Activated naive CD4-positive, alpha-beta T cell treated with anti-CD3 and anti-CD28 coated beads for 36 hours (primary cell): ENCODE data around the gene RNF8. TPM values are rescaled to one million over a fixed set of nuclear protein-coding genes. Genes with fewer than 3 reads are reported as not detected.
"Not testable (repeated sequence)": the region's sequence is repeated elsewhere in the genome, so short reads cannot be mapped to it uniquely, and the experiment has no call there.

Experiments used
- CTCF ChIA-PET: fragments of 350-600 bp; sonication (Branson Sonifier 250); formaldehyde crosslinking; loops from one replicate; lab custom pipeline; 2021; ENCODE audit warnings: antibody characterized with exemption; lab: Charles Lee
- DNase-seq: peaks from one replicate; pipeline ENCODE4 v3.0.0-alpha.2; 2020
- H3K27ac Mint-ChIP-seq: one replicate; pipeline ENCODE4 v1.8.0; 2021; ENCODE audit warnings: mild to moderate bottlenecking, mixed read lengths
- H3K27me3 Mint-ChIP-seq: one replicate; pipeline ENCODE4 v1.8.0; 2021; ENCODE audit warnings: low read depth, mixed read lengths
- H3K36me3 Mint-ChIP-seq: one replicate; pipeline ENCODE4 v1.8.0; 2021; ENCODE audit warnings: low read depth, mixed read lengths
- H3K4me1 Mint-ChIP-seq: one replicate; pipeline ENCODE4 v1.8.0; 2021; ENCODE audit warnings: low read depth, mixed read lengths
- H3K4me3 Mint-ChIP-seq: one replicate; pipeline ENCODE4 v1.8.0; 2021; ENCODE audit warnings: mild to moderate bottlenecking, moderate library complexity, mixed read lengths
- H3K9me3 Mint-ChIP-seq: one replicate; pipeline ENCODE4 v1.8.0; 2021; ENCODE audit warnings: mixed read lengths
- intact Hi-C: fragments of 100-400 bp; cut with micrococcal nuclease; formaldehyde crosslinking; loops from one replicate; pipeline ENCODE4 v1.15.1; 2023
- total RNA-seq, 2 experiments: library from RNA; stranded (reverse); gene quantifications; one replicate each; pipeline ENCODE4 v1.2.3, GENCODE V29; 2021

RNF8 gene, protein sequence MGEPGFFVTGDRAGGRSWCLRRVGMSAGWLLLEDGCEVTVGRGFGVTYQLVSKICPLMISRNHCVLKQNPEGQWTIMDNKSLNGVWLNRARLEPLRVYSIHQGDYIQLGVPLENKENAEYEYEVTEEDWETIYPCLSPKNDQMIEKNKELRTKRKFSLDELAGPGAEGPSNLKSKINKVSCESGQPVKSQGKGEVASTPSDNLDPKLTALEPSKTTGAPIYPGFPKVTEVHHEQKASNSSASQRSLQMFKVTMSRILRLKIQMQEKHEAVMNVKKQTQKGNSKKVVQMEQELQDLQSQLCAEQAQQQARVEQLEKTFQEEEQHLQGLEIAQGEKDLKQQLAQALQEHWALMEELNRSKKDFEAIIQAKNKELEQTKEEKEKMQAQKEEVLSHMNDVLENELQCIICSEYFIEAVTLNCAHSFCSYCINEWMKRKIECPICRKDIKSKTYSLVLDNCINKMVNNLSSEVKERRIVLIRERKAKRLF
- 10 to 100 TPM; 18.6 to 19.4 TPM for total RNA-seq

DNA sequence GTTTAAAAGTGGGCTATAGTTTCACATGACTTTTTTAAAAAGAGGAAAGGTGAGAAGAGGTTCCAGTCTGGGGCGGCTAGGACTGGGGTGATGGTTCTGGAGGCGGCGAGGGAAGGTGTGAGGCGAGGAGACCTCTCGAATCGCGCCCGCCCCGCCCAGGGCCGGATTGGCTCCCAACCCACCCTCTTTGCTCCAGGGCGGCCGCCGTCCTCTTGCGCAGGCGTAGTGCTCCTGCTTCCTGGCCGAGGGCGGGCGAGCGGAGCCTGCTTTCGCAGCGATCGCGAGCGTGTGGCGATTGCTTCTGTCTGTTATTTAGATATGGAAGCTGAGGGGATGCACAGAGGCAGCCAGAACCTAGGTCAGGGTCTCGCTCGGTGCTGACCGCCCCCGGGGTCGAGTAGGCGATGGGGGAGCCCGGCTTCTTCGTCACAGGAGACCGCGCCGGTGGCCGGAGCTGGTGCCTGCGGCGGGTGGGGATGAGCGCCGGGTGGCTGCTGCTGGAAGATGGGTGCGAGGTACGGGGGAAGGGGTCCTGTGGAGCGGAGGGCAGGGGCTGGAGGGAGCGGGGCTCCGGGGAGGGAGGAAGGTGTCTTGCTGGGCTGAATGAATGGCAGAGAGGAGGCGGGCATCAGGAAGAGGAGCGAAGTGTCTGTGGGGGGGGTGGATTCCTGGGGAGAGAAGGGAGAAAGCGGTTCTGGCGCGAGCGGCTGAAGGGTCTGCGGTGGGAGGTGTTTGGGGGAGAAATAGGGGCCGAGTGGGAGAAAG is at the start of gene RNF8:
Gene RNF8 (plus strand): TSS at position 223 of the 765 bp plus-strand sequence. CDS start 182 bp downstream, at position 405.
- intact Hi-C loops, result loop anchor here (1.0 to 2.0 kb wide), 2 partner anchors 29 to 80 kb away; no protein-coding TSS in a partner anchor
- no peaks in the 10 kb centered on the region for H3K9me3 Mint-ChIP-seq
- peak; percentile 95 for DNase-seq
- peaks cover 24% of the 10 kb centered on the region for H3K4me1 Mint-ChIP-seq
- H3K36me3 Mint-ChIP-seq, result no peaks in the 10 kb centered on the region
- CTCF ChIA-PET, result no interaction called here
- peak within 1 kb of the TSS; percentile 92 for H3K4me3 Mint-ChIP-seq
- H3K27ac Mint-ChIP-seq, result peak within 1 kb of the TSS; percentile 70
- H3K27me3 Mint-ChIP-seq, result no peaks in the 10 kb centered on the region

DNA sequence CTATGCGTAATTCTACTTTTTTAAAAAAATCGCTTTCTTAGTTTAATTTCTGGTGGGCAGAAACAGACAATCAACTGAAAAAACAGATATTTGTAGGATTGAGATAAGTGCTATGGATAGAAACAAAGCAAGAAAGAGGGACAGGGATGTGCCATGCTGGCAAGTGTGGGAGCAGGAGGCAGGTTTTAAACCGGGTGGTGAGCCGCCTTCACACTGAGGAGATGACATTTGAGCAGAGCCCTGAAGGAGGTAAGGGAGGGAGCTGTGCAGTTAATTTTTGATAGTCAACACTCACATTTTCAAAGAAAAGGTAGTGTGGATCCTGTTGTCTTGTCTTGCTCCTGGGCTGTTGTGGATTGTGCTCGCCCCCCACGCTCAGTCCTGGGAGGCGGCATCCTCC is 49.0 kb upstream of the RNF8 start:
- no peak overlapping the region for H3K4me3 Mint-ChIP-seq
- H3K36me3 Mint-ChIP-seq, result peaks cover 13% of the 10 kb centered on the region
- H3K27me3 Mint-ChIP-seq, result no peaks in the 10 kb centered on the region
- CTCF ChIA-PET, result interaction anchor here (0.8 kb wide), 1 partner anchor 21 kb away, joined by 4 read pairs; no protein-coding TSS in a partner anchor
- no peak overlapping the region for H3K27ac Mint-ChIP-seq
- H3K9me3 Mint-ChIP-seq, result no peaks in the 10 kb centered on the region
- intact Hi-C loops, result no loop called here
- no peaks in the 10 kb centered on the region for H3K4me1 Mint-ChIP-seq
- no peak for DNase-seq

DNA sequence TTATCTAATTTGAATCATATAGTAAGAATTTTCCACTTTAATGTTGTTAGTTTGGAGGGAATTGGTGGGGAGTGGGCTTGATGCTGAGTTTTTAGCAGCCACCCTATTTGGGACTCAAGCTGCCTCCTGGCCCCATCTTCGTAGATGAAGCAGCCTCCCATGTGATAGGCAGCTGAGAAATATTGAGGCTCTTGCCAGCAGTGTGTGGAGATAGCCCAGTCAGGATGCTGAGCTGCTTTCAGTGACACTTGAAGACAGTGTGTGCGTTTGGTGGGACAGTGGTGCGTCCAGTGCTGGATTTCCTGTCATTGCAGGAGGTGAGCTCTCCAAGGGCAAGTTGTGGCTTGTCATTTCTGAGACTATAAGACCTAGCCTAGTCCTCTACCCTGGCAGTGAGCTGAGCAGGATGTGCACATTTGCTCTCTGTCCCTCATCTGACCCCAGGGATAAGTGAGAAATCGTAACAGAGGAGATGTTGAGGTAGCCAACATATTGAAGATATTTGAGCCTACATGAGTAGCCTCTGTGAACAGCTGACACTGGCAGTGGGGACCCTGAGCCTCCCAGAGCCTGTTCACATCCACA is 47.9 kb upstream of the RNF8 start:
- no peak overlapping the region for H3K27ac Mint-ChIP-seq
- peaks cover 13% of the 10 kb centered on the region for H3K36me3 Mint-ChIP-seq
- no peaks in the 10 kb centered on the region for H3K4me1 Mint-ChIP-seq
- no peaks in the 10 kb centered on the region for H3K9me3 Mint-ChIP-seq
- CTCF ChIA-PET, result interaction anchor here (0.8 to 2.0 kb wide), 2 partner anchors 9 to 49 kb away, joined by 3 to 4 read pairs; partner anchors contain the start of gene TBC1D22B
- intact Hi-C loops, result no loop called here
- no peak for DNase-seq
- H3K27me3 Mint-ChIP-seq, result no peaks in the 10 kb centered on the region
- H3K4me3 Mint-ChIP-seq, result no peak overlapping the region

DNA sequence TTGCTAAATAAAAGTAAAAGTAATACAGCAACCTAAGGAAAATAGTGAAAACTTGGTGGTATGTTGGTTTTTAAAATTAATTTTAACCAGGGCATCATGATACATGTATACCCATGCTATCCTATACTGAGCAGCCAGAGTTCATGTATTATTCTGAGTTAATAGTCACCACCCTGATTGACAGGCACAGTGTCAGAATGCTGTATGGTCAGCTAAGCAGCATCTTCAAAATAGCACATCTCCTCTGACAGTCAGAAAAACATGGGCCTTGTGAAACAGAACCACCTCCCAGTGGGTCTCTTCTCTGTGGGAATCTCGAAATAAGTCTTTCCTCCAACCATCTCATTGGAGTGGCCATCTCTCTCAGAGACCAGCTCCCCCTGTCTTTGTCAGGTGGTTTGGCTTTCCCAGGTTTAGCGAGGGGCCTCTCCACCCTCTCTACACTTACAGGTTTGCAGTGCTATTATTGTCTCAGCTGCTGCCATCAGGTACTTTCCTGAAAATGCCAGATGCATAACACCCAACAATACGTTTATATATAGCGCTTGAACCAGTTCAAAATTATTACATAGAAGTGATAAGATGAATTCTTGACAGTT is 47.1 kb upstream of the RNF8 start:
- no peaks in the 10 kb centered on the region for H3K9me3 Mint-ChIP-seq
- DNase-seq, result no peak
- H3K4me1 Mint-ChIP-seq, result no peaks in the 10 kb centered on the region
- intact Hi-C loops, result no loop called here
- H3K27me3 Mint-ChIP-seq, result no peaks in the 10 kb centered on the region
- no peak overlapping the region for H3K4me3 Mint-ChIP-seq
- peaks cover 13% of the 10 kb centered on the region for H3K36me3 Mint-ChIP-seq
- CTCF ChIA-PET, result interaction anchor here (2.0 kb wide), 1 partner anchor 8 kb away, joined by 4 read pairs; no protein-coding TSS in a partner anchor
- no peak overlapping the region for H3K27ac Mint-ChIP-seq

DNA sequence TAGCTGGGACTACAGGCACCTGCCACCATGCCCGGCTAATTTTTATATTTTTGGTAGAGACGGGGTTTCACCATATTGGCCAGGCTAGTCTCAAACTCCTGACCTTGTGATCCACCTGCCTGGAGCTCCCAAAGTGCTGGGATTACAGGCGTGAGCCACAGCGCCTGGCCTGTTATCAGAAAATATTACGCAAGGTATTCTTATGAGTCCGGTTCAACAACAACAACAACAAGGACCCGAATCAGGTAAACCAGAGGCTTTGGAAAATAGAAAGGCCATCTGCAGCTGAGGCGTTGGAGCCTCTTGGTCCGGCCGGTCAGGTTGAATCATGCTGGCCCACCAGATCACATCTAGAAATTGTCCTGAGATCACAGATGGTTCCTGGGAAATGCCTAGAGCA is 46.3 kb upstream of the RNF8 start:
- H3K4me3 Mint-ChIP-seq, H3K27ac Mint-ChIP-seq, CTCF ChIA-PET, H3K27me3 Mint-ChIP-seq, intact Hi-C loops, DNase-seq, H3K9me3 Mint-ChIP-seq, H3K4me1 Mint-ChIP-seq: not testable (repeated sequence)
- peaks cover 13% of the 10 kb centered on the region for H3K36me3 Mint-ChIP-seq

DNA sequence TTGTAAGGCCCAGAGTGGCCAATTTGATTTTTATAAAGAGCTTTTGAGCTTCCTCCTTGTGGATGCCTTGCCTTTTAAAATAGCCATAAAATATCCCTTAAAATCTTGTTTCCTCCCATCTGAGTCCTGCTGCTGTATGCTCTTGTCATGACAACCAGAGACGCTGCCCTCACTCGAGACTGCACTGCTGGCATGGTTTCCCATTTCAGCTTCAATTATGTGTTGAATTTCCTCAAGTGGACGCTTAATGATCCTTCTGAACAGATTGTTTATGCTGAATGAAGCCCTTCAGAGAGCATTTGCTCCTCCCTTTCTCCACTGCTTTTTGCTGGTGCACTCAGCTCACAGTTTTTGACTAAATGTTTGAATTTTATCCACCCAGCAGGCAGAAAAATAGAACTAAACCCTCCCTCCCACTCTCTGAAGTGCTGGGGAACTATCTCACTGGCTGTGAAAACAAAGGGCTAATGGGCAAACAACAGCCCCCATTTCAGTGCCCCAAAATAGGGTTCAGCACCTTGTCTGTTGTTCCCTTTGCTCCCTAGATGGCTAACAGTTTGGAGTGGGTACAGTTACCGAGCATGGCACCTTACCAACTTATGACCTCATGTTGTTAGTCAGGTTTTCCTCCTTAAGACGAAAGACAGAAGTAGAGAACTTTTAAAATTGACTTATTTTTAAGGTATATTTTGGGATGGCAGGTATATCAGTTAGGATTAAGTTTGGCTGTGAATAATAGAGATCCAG is 45.5 kb upstream of the RNF8 start:
- no peaks in the 10 kb centered on the region for H3K4me1 Mint-ChIP-seq
- CTCF ChIA-PET, result no interaction called here
- H3K36me3 Mint-ChIP-seq, result peaks cover 10% of the 10 kb centered on the region
- H3K4me3 Mint-ChIP-seq, result no peak overlapping the region
- H3K9me3 Mint-ChIP-seq, result no peaks in the 10 kb centered on the region
- intact Hi-C loops, result no loop called here
- no peak overlapping the region for H3K27ac Mint-ChIP-seq
- no peak for DNase-seq
- H3K27me3 Mint-ChIP-seq, result no peaks in the 10 kb centered on the region

DNA sequence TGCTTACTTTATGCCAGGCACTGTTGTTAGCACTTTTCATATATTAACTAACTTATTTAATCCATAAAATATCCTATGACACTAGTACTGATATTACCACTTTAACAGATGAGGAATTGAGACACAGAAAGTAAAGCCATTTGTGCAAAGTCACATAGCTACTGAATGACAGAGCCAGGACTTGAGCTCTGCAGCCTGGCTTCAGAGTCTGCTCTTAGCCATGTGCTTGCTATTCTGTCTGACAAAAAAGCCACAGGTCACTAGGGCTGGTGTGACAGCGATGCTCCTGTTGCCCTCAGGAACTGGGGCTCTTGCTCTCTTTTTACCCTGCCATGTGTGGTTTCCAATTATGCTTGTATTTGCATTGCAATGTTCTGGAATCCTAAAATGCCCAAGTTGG is 44.7 kb upstream of the RNF8 start:
- H3K9me3 Mint-ChIP-seq, result no peaks in the 10 kb centered on the region
- CTCF ChIA-PET, result interaction anchor here (0.7 to 0.9 kb wide), 3 partner anchors 16 to 291 kb away, joined by 3 read pairs; no protein-coding TSS in a partner anchor
- no peaks in the 10 kb centered on the region for H3K4me1 Mint-ChIP-seq
- DNase-seq, result no peak
- no peak overlapping the region for H3K4me3 Mint-ChIP-seq
- intact Hi-C loops, result no loop called here
- no peaks in the 10 kb centered on the region for H3K27me3 Mint-ChIP-seq
- H3K27ac Mint-ChIP-seq, result no peak overlapping the region
- peaks cover 3% of the 10 kb centered on the region for H3K36me3 Mint-ChIP-seq

DNA sequence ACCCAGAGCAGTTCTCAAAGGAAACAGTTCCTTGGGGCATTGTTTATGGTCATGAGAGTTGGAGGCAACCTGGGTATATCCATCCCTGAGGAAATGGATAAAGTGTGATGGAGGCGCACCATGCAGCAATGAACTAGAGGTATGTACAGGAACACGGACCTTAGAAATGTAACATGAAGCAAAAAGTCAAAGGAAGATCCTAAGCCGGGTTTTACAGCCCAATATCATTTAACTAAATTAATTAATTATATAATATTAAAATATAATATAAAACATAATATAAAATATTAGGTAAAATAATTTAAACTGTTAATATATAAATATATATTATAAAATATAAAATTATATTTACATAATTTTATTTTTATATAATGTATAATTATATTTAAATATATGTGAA is 44.1 kb upstream of the RNF8 start:
- H3K4me1 Mint-ChIP-seq, result peaks cover under 1% of the 10 kb centered on the region
- intact Hi-C loops, result no loop called here
- DNase-seq, result no peak
- H3K27ac Mint-ChIP-seq, result no peak overlapping the region
- CTCF ChIA-PET, result interaction anchor here (0.9 to 1.3 kb wide), 3 partner anchors 15 to 288 kb away, joined by 3 to 4 read pairs (median 3); no protein-coding TSS in a partner anchor
- H3K4me3 Mint-ChIP-seq, result no peak overlapping the region
- peaks cover under 1% of the 10 kb centered on the region for H3K36me3 Mint-ChIP-seq
- no peaks in the 10 kb centered on the region for H3K9me3 Mint-ChIP-seq
- no peaks in the 10 kb centered on the region for H3K27me3 Mint-ChIP-seq

DNA sequence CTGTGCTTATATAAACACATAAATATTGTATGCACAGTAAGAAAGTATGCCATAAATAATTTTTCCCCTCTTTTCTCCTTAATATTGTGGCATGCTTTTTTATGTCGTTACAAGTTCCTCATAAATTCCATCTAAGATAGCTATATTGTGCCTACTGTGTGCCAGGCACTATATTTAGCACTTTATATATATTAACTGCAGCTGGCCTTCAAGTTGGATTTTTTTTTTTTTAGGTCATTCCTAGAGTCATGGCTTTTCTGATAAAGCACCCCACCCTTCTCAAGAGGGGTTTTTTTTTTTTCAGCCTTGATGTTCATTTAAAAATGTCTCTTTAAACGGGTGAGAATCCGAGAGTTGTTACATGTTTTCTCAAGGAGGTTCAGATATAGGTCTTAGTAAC is 42.8 kb upstream of the RNF8 start:
- Mint-ChIP-seq H3K4me3 (no peak overlapping the region), H3K27ac (no peak overlapping the region), H3K36me3 (peaks cover 3% of the 10 kb centered on the region), H3K27me3 (no peaks in the 10 kb centered on the region), H3K9me3 (no peaks in the 10 kb centered on the region), H3K4me1 (peaks cover 2% of the 10 kb centered on the region)
- intact Hi-C loops, result no loop called here
- CTCF ChIA-PET, result interaction anchor here (0.6 to 1.3 kb wide), 3 partner anchors 12 to 289 kb away, joined by 3 to 4 read pairs (median 3); no protein-coding TSS in a partner anchor
- no peak for DNase-seq

DNA sequence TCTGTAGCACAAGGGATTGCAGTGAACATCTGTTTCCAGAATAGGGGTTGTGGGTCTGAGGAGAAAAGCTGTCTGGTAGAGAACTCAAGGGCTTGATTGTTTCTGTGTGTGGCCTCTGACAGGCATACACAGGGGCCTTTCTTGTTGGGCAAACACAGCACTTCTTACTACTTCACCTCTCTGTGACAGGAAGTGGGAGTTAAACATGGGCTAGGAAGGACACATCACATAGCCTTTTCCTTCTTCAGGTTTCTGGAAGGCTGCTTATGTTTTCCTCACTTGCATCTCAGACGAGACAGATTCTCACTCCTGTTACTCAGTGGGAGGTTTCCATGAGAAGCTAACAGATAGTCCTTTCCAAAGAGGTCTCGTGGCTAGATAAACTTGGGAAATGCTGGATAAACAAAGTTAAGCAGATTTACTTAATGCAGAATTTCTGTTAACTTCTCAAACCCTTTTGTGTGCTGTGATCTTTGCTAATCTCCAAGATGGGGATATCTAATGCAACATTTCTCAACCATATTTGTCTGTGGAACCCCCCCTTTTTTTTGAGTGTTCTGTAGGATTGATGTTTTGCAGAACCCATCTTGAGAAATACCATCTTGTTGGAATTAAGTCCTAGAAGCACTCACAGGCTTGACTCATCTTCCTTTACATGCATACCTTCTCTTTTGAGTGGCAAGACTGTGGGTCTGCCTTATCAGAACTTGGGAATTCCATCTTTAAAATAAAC is 41.9 kb upstream of the RNF8 start:
- no peak for DNase-seq
- H3K27ac Mint-ChIP-seq, result no peak overlapping the region
- peaks cover 5% of the 10 kb centered on the region for H3K36me3 Mint-ChIP-seq
- no peaks in the 10 kb centered on the region for H3K9me3 Mint-ChIP-seq
- intact Hi-C loops, result no loop called here
- CTCF ChIA-PET, result interaction anchor here (0.6 to 1.6 kb wide), 4 partner anchors 11 to 282 kb away, joined by 3 to 4 read pairs (median 3); no protein-coding TSS in a partner anchor
- no peak overlapping the region for H3K4me3 Mint-ChIP-seq
- peaks cover 2% of the 10 kb centered on the region for H3K4me1 Mint-ChIP-seq
- H3K27me3 Mint-ChIP-seq, result no peaks in the 10 kb centered on the region
